Measurements from ENCODE around the gene GSN. TPM values are rescaled to one million over a fixed set of nuclear protein-coding genes. Genes with fewer than 3 reads are reported as not detected.

Gene GSN
- total RNA-seq, 1 experiment from 2014 or later: 283 TPM

DNA sequence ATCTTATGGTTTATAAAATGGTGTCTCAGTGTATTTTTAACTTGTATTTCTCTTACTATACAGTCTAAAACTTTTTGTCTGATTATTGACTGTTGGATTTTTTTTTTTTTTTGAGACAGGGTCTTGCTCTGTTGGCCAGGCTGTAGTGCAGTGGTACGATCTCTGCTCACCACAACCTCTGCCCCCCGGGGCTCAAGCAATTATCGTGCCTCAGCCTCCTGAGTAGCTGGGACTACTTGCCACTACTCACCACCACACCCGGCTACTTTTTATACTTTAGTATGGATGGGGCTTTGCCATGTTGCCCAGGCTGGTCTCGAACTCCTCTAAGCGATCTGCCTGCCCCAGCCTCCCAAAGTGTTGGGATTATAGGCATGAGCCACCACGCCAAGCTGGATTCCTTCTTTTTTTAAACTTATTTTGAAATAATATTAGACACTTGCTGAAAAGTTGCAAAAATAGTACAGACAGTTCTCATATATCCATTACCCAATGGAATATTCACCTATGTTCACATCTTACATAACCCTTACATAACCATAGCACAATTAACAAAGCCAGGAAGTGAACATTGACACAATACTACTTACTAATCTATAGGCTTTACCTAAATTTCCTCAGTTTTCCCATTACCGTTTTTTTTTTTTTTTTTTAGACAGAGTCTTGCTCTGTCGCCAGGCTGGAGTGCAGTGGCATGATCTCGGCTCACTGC, 54.9 kb downstream of the GSN start:
- DNase-seq (ENCODE audit: low spot score): no peak

DNA sequence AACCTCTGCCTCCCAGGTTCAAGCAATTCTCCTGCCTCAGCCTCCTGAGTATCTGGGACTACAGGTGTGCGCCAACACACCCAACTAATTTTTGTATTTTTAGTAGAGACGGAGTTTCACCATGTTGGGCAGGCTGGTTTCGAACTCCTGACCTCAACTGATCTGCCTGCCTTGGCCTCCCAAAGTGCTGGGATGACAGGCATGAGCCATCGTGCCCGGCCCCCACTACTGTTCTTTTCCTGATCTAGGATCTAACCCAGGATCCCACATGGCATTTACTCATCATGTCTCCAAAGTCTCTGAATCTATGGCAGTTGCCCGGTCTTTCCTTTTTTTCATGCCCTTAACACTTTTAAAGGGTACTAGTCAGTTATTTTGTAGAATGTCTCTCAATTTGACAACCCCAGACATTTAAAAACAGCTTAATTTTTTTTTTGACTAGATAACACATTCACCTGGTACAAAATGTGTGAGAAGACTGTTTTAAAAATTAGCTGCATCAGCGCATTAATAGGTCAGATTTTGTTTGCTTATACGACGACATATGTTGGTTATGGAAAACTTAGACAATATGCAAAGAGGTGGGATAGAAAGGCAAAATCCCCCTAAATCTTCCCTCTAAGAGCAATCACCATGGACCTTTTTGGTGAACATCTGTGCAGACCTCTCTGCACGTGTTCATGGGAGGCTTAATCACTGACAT, 55.6 kb downstream of the GSN start:
- no peak for DNase-seq (ENCODE audit: low spot score)

DNA sequence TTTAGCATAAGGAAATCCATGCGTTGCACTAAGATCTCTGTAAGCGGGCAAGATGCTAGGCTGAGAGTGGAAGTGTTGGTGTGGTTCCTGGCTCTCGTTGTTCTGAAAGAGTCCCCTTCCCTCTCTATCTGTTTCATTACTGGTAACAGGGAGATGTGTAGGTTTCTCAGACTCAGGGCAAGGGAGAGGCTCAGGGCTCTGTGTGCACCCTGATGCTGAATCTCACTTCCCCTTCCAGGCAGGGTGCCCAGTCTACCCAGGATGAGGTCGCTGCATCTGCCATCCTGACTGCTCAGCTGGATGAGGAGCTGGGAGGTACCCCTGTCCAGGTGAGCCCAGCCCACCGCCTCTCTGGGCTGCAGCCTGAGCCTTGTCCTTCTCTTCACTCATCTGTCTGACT, 56.4 kb downstream of the GSN start:
- no peak for DNase-seq (ENCODE audit: low spot score)

GRCh38 chr9:121324755-121325154, 56.8 kb downstream of the GSN start:
- no peak for DNase-seq (ENCODE audit: low spot score)

- no peak for DNase-seq (ENCODE audit: low spot score)
Measured at GRCh38 chr9:121325387-121325786, 57.4 kb downstream of the GSN start.

GRCh38 chr9:121326130-121326838, 58.3 kb downstream of the GSN start:
- peak; percentile 42 for DNase-seq (ENCODE audit: low spot score)

GRCh38 chr9:121326901-121327613, 59.1 kb downstream of the GSN start:
- DNase-seq (ENCODE audit: low spot score): no peak

GRCh38 chr9:121328476-121328875, 60.5 kb downstream of the GSN start:
- no peak for DNase-seq (ENCODE audit: low spot score)

DNA sequence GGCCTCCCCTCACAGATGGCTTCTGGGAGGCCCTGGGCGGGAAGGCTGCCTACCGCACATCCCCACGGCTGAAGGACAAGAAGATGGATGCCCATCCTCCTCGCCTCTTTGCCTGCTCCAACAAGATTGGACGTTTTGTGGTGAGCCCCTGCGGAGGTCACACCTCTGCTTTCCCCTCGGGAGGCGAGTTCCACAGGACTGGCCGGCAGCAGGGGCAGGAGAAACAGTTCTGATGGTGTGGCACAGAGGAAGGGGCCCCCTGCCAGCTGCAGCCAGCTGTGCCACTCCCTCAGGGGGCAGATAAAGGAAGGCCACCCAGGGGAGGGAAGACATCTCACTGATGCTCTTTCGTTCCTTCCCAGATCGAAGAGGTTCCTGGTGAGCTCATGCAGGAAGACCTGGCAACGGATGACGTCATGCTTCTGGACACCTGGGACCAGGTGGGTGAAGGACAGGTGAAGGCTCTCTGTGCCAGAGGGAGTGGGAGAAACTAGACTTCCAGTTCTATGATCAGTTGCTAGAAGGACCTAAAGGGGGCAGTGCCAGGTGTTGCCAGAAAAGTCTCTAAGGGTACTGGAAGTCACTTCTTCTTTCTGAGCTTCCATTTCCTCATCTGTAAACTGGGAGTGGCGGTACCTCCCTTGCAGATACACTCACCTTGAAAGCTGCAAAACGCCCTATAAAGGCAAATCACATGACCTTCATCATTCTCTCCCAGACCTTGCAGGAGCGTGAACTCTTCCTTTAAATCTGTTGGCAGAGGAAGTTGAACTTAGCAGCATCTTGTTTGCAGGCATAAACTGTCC, 61.1 kb downstream of the GSN start:
- DNase-seq (ENCODE audit: low spot score): no peak

DNA sequence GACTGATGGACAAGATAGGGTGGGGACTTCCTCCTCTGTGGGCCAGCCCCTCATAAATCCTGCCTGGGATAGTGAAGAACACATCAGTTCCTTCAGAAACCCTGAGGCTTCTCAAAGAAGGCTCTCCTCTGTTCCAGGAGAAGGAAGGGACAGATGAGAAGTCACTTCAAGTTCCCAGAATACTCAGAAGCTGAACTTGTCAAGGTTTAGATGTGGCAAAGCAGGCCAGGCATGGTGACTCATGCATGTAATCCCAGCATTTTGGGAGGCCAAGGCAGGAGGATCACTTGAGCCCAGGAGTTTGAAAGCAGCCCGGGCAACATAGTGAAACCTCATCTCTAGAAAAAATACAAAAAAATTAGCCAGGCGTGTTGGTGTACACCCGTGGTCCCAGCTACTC, 63.6 kb downstream of the GSN start:
- DNase-seq (ENCODE audit: low spot score): no peak

DNA sequence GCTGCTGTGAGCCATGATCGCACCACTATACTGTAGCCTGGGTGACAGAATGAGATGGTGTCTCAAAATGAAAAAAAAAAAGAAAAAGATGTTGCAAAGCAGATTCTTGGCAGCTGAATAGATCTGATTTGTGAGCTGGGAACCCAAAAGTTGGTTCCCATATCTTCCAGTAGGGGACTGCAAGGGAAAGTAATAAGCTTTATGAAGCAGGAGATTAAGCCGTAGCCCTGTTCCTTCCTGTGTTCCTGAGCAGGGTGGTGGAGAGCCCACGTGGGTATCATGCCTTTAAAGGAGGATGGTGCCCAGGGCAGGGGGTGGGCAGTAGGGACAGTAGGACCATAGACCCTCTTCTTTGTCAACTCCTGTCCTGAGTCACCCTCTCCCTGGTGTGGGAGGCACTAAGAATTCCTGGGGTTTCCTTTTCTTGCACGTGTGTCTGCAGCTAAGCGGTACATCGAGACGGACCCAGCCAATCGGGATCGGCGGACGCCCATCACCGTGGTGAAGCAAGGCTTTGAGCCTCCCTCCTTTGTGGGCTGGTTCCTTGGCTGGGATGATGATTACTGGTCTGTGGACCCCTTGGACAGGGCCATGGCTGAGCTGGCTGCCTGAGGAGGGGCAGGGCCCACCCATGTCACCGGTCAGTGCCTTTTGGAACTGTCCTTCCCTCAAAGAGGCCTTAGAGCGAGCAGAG, 64.2 kb downstream of the GSN start:
- DNase-seq (ENCODE audit: low spot score): no peak

- DNase-seq (ENCODE audit: low spot score): no peak
Measured at GRCh38 chr9:121333950-121334773, 66.2 kb downstream of the GSN start.

GRCh38 chr9:121336665-121337064, 68.7 kb downstream of the GSN start:
- no peak for DNase-seq (ENCODE audit: low spot score)

GRCh38 chr9:121339437-121339836, 71.5 kb downstream of the GSN start:
- DNase-seq (ENCODE audit: low spot score): no peak

- DNase-seq (ENCODE audit: low spot score): no peak
Measured at GRCh38 chr9:121340676-121341392, 72.9 kb downstream of the GSN start.

DNA sequence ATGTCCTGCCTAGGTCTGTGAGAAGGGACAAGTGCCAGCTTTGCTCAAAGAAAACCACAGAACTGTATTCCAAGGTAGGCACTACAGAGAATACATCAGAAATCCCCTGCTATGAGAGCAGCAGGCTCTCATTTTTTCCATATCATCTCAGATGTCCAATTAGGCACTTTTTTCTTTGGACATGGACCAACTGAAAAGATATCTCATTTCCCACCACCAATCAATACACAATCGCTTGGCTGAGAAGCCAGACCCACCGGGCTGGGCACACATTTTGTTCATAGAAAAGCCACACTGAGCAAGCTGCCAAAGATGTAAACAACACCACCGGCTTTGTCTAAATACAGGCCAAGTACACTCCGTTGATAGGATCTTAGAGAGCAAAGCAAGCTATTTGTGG, 76.2 kb downstream of the GSN start:
- no peak for DNase-seq (ENCODE audit: low spot score)

DNA sequence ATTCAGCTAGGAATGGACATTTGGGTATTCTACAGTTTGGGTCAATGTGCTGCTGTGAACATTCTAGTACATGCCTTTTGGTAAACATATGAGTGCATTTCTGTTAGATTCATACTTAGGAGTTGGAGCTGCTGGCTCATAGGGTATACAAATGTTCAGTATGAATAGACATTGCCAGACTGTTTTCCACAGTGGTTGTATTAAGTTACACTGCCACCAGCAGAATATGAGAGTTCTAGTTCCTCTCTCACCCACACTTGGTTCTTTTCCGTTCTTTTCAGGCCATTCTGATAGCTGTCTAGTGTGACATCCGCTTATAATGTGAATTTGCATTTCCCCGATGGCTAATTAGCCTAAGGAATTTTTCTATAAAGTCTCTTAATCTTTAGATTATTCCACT, 77.1 kb downstream of the GSN start:
- DNase-seq (ENCODE audit: low spot score): no peak

- no peak for DNase-seq (ENCODE audit: low spot score)
Measured at GRCh38 chr9:121348221-121348620, 80.3 kb downstream of the GSN start.

- DNase-seq (ENCODE audit: low spot score): no peak
Measured at GRCh38 chr9:121349009-121349408, 81.0 kb downstream of the GSN start.

Measured in HT-29 (cell line).